Tibial nerve (tissue), 4 donors: ENCODE measurements around the gene PLAAT4.

Source experiments
- EP300 ChIP-seq, 2 donors: sonication (generic); formaldehyde crosslinking; IDR thresholded peaks; one replicate each; pipeline ENCODE4 v1.6.1; 2017; ENCODE audit warnings: antibody characterized with exemption in 2 of 2, mild to moderate bottlenecking in 1 of 2
- POLR2A ChIP-seq, 2 donors: fragments of 450-650 bp; IDR thresholded peaks; one replicate each; pipeline ENCODE4 v1.6.1; 2017; ENCODE audit warnings: antibody characterized with exemption in 2 of 2, mild to moderate bottlenecking in 2 of 2, moderate library complexity in 2 of 2
- TF ChIP-seq, protein P1 (sequence below), 5 experiments: fragments of 200-600 bp in 3 of 5; fragments of 450-650 bp in 2 of 5; sonication (generic) in 3 of 5; IDR thresholded peaks; one replicate each; pipeline ENCODE4 v1.5.1; 2016 to 2019; ENCODE audit warnings: antibody characterized with exemption in 5 of 5, mild to moderate bottlenecking in 3 of 5, moderate library complexity in 2 of 5

DNA sequence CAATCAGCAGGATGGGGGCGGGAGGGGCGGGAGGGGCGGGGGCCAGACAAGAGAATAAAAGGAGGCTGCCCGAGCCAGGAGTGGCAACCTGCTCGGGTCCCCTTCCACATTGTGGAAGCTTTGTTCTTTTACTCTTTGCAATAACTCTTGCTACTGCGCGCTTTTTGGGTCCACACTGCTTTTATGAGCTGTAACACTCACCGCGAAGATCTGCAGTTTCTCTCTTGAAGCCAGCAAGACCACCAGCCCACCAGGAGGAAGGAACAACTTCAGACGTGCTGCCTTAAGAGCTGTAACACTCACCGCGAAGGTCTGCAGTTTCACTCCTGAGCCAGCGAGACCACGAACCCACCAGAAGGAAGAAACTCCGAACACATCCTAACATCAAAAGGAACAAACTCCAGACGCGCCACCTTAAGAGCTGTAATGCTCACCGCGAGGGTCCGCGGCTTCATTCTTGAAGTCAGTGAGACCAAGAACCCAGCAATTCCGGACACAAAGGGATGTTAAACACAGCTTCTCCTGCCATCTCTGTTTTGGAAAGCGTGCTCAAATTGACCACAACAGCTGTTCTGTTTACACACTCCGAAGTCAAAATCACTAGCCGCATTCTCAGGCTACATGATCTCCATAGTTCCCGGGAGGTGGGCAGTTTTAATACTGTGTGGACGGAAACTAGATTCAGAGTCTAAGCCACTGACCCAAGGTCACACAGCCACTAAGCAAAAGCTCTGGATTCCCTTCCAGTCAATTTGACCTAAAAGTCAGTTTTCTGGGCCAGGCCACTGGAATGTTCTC is 14.7 kb downstream of the PLAAT4 start:
- TF ChIP-seq, protein P1, sequence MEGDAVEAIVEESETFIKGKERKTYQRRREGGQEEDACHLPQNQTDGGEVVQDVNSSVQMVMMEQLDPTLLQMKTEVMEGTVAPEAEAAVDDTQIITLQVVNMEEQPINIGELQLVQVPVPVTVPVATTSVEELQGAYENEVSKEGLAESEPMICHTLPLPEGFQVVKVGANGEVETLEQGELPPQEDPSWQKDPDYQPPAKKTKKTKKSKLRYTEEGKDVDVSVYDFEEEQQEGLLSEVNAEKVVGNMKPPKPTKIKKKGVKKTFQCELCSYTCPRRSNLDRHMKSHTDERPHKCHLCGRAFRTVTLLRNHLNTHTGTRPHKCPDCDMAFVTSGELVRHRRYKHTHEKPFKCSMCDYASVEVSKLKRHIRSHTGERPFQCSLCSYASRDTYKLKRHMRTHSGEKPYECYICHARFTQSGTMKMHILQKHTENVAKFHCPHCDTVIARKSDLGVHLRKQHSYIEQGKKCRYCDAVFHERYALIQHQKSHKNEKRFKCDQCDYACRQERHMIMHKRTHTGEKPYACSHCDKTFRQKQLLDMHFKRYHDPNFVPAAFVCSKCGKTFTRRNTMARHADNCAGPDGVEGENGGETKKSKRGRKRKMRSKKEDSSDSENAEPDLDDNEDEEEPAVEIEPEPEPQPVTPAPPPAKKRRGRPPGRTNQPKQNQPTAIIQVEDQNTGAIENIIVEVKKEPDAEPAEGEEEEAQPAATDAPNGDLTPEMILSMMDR (IDR thresholded peaks at IDR 0.05), result no peak
- TF ChIP-seq POLR2A (IDR thresholded peaks at IDR 0.05) (no peak), EP300 (IDR thresholded peaks at IDR 0.05) (no peak)
